ENCODE data around the gene MAFG.

The MAFG gene

DNA sequence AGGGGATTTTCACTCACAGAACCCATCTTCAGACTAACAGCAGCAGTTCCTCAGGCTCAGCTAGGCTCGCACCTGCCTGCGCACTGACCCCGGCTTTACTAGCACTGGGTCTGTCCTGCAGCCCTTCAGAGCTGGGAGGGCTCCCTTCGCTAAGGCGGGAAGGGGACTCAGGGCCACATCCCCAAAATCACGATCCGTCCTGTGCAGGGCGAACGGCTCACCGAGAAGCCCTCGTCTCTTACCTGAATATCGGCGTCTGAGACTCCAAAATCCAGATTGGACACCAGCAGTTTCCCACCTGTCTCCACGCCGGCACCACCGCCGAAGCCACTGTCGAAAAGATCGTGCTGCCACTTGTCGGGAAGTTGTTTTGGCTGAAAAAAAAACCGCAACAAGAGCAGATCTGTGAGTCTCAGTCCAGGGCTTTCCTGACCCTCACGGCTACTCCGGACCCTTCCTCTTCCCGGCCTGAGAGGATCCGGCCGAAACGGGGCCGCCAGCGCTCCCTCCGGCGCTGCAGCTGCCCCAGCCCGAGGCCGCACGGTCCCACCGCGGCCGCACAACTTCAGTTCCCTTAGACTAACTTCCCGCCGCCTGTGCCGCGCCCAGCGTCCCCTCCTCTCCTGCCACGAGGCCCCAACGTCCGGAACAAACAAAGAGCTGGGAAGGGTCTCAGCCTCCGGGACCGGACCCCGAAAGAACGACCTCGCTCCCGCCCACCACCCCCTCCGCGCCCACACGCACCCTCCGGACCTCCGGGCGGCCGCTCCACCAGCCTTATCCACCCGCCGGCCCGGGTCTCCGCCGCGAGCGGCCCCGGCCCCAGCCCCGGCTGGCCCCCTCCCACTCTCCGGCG lies 36.9 kb downstream of the MAFG start:
- H3K27ac ChIP-seq (ENCODE audit: low read depth in 2 of 2, low read length in 2 of 2): peak overlapping the region; percentile 15 to 94
- peaks cover 42 to 47% of the 10 kb centered on the region in 2 donors for H3K36me3 ChIP-seq (ENCODE audit: control insufficient read depth in 2 of 2, insufficient read depth in 2 of 2, low read length in 2 of 2)
- no peaks in the 10 kb centered on the region for H3K27me3 ChIP-seq (ENCODE audit: control insufficient read depth in 2 of 2, insufficient read depth in 2 of 2, low read length in 2 of 2)
- H3K9me3 ChIP-seq (ENCODE audit: control insufficient read depth in 2 of 2, low read length in 2 of 2): no peaks in the 10 kb centered on the region
- H3K9ac ChIP-seq (ENCODE audit: low read depth in 1 of 2, low read length in 2 of 2): peak overlapping the region; percentile 71 to 83
- peaks cover 12 to 13% of the 10 kb centered on the region in 2 donors for H3K4me1 ChIP-seq (ENCODE audit: control insufficient read depth in 2 of 2, insufficient read depth in 2 of 2, low read length in 2 of 2)
- H3K4me3 ChIP-seq (ENCODE audit: low read length in 2 of 2): peak overlapping the region; percentile 75 to 85

DNA sequence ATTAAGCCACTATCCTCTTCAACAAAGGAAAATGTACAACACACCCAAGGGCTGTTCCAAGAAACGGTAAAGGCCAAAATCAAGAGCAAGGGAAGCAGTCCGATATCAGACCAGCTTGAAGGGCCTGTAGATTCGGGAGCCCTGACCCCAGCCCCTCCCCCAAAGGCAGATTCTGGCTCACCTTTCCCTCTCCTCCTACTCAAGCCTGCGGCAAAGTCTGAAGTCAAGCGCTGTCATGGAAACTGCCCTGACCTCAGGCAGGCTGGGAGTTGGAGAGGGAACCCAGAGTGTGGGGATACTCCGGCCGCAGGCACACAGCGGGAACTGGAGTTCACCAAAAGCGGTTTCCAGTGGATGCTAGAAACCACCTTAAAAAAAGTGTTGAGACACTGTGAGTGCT lies 37.9 kb downstream of the MAFG start:
- H3K4me1 ChIP-seq (ENCODE audit: control insufficient read depth in 2 of 2, insufficient read depth in 2 of 2, low read length in 2 of 2): peaks cover 12 to 13% of the 10 kb centered on the region in 2 donors
- H3K9me3 ChIP-seq (ENCODE audit: control insufficient read depth in 2 of 2, low read length in 2 of 2): no peaks in the 10 kb centered on the region
- H3K36me3 ChIP-seq (ENCODE audit: control insufficient read depth in 2 of 2, insufficient read depth in 2 of 2, low read length in 2 of 2): peaks cover 49 to 52% of the 10 kb centered on the region in 2 donors
- no peak overlapping the region for H3K9ac ChIP-seq (ENCODE audit: low read depth in 1 of 2, low read length in 2 of 2)
- no peak overlapping the region for H3K4me3 ChIP-seq (ENCODE audit: low read length in 2 of 2)
- H3K27me3 ChIP-seq (ENCODE audit: control insufficient read depth in 2 of 2, insufficient read depth in 2 of 2, low read length in 2 of 2): no peaks in the 10 kb centered on the region
- no peak overlapping the region for H3K27ac ChIP-seq (ENCODE audit: low read depth in 2 of 2, low read length in 2 of 2)

DNA sequence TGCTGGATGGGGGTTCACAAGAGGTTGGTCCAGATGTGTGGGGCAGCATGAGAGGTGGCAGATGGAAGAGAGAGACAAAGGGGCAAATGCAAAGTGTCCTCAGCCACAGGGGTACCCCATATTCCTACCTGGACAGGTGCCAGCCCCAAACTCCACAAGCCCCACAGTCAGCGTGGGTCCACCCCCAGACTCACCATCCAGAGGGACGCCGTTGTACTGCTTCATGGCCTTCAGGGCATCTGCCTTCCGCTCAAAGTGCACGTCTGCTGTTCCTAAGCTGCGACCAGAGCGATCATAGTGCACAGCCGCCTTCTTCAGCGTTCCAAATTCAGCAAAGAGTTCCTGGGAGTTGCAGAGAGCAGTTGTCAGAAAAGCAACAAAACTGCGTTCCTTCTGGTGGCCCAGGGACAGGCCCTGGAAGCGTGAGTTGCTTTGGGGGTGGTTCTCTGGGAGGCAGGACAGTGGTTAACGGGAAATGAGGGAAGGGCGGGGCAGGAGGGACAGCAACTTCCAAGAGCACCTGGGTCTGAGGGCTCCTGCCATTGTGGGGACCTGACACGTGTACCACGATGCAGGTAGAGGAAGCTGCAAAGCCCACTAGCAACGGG lies 38.4 kb downstream of the MAFG start:
- H3K4me1 ChIP-seq (ENCODE audit: control insufficient read depth in 2 of 2, insufficient read depth in 2 of 2, low read length in 2 of 2): peaks cover 12 to 13% of the 10 kb centered on the region in 2 donors
- H3K36me3 ChIP-seq (ENCODE audit: control insufficient read depth in 2 of 2, insufficient read depth in 2 of 2, low read length in 2 of 2): peaks cover 51 to 52% of the 10 kb centered on the region in 2 donors
- no peak overlapping the region for H3K4me3 ChIP-seq (ENCODE audit: low read length in 2 of 2)
- no peak overlapping the region for H3K27ac ChIP-seq (ENCODE audit: low read depth in 2 of 2, low read length in 2 of 2)
- no peak overlapping the region for H3K9ac ChIP-seq (ENCODE audit: low read depth in 1 of 2, low read length in 2 of 2)
- no peaks in the 10 kb centered on the region for H3K27me3 ChIP-seq (ENCODE audit: control insufficient read depth in 2 of 2, insufficient read depth in 2 of 2, low read length in 2 of 2)
- no peaks in the 10 kb centered on the region for H3K9me3 ChIP-seq (ENCODE audit: control insufficient read depth in 2 of 2, low read length in 2 of 2)

DNA sequence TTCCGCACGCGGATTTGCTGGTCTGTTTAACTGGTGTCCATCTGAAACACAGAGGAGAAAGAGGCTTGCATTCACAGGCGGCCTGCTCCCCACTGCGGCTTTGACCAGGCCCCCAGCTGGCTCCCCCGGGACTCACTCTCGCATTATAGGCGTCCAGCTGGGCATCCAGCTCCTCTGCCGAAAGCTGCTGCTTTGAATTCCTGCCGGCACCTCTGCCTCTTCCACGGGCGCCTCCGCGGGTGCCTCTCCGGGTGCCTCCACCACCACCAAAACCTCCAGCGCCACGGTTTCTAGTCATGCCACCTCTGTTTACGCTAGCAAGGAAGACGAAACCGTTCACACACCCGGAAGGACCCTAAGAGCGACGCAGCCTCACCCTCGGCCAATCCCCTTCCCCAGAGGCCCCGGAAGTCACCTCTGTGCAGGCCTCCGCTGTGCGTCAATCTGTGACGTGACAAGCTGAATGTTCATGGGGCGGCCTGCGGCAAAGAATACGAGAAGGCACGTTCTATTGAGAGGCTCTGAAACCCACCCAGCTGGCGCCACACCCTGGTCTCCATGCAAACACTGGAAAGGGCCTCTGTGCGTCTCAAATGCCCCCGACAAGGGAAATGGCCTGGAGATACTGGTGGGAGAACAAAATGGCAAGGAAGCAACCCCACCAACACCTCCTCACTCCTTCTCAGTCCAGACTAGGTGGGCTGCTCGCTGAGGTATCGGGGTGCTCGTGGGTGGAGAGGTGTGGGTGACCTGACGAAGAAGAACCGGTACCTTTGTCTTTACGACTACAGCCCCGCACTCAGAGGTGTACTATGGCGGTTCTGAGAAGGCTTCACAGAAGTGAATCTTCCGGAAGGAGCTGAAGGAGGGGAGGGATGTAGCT lies 39.2 kb downstream of the MAFG start:
- H3K27me3 ChIP-seq (ENCODE audit: control insufficient read depth in 2 of 2, insufficient read depth in 2 of 2, low read length in 2 of 2): no peaks in the 10 kb centered on the region
- no peaks in the 10 kb centered on the region for H3K9me3 ChIP-seq (ENCODE audit: control insufficient read depth in 2 of 2, low read length in 2 of 2)
- H3K9ac ChIP-seq (ENCODE audit: low read depth in 1 of 2, low read length in 2 of 2): no peak overlapping the region
- H3K36me3 ChIP-seq (ENCODE audit: control insufficient read depth in 2 of 2, insufficient read depth in 2 of 2, low read length in 2 of 2): peaks cover 49 to 52% of the 10 kb centered on the region in 2 donors
- no peak overlapping the region for H3K4me3 ChIP-seq (ENCODE audit: low read length in 2 of 2)
- H3K27ac ChIP-seq (ENCODE audit: low read depth in 2 of 2, low read length in 2 of 2): no peak overlapping the region
- peaks cover 12 to 13% of the 10 kb centered on the region in 2 donors for H3K4me1 ChIP-seq (ENCODE audit: control insufficient read depth in 2 of 2, insufficient read depth in 2 of 2, low read length in 2 of 2)

DNA sequence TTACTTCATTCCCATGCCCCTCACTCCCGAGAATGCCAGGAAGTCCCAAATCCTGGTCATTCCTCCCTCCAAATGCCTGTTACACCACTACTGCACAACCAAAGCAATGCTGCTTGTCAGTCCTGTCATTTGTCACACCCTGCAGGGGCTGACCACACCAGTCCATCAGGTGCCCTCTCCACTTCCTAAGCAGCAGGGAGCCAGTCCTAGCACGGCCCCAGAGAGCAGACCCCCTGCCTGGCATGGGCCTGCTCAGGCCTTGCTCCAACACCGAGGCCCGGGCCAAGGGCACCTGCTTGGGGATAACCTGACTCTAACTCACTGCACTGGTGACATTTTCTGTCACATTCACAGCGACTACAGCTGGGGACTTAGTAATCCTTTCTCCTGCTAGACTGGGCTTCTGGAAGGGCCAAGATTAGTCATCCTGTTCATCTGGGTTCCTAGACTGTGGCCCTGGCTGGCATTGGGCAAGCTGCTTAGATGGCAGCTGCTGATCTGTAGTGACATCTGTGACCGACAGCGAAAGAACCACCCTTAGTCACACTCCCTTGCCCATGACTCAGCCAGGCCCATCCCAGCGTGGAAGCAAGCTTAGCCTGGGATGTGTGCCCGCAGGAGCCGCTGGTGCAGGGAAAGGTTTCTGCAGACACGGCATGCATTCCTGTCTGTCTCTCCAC lies 41.5 kb downstream of the MAFG start:
- Histone ChIP-seq H3K36me3 (ENCODE audit: control insufficient read depth in 2 of 2, insufficient read depth in 2 of 2, low read length in 2 of 2) (peaks cover 52% of the 10 kb centered on the region in 2 donors), H3K27ac (ENCODE audit: low read depth in 2 of 2, low read length in 2 of 2) (no peak overlapping the region), H3K9me3 (ENCODE audit: control insufficient read depth in 2 of 2, low read length in 2 of 2) (no peaks in the 10 kb centered on the region), H3K27me3 (ENCODE audit: control insufficient read depth in 2 of 2, insufficient read depth in 2 of 2, low read length in 2 of 2) (no peaks in the 10 kb centered on the region), H3K9ac (ENCODE audit: low read depth in 1 of 2, low read length in 2 of 2) (no peak overlapping the region), H3K4me3 (ENCODE audit: low read length in 2 of 2) (no peak overlapping the region), H3K4me1 (ENCODE audit: control insufficient read depth in 2 of 2, insufficient read depth in 2 of 2, low read length in 2 of 2) (peaks cover 9 to 12% of the 10 kb centered on the region in 2 donors)

DNA sequence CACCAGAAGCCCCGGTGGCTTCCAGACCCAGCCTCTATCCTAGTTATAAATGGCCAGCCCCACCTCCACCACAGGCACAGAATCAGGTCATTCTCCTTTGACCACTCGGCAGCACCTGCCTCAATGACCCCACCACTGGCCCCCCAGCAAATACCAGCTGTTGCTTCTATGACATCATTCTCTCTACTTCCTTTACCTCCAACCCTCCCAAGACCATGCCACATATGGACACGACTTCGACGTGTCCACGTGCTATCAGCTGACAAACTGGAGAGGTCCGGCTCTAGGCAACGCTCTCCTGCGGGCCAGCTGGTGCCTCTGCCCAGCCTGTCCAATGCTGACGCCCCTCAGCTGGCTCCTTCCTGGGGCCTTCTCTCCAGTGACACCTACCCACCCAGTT lies 42.1 kb downstream of the MAFG start:
- H3K4me3 ChIP-seq (ENCODE audit: low read length in 2 of 2): no peak overlapping the region
- H3K9me3 ChIP-seq (ENCODE audit: control insufficient read depth in 2 of 2, low read length in 2 of 2): no peaks in the 10 kb centered on the region
- H3K27ac ChIP-seq (ENCODE audit: low read depth in 2 of 2, low read length in 2 of 2): no peak overlapping the region
- peaks cover 5 to 8% of the 10 kb centered on the region in 2 donors for H3K4me1 ChIP-seq (ENCODE audit: control insufficient read depth in 2 of 2, insufficient read depth in 2 of 2, low read length in 2 of 2)
- no peaks in the 10 kb centered on the region for H3K27me3 ChIP-seq (ENCODE audit: control insufficient read depth in 2 of 2, insufficient read depth in 2 of 2, low read length in 2 of 2)
- H3K36me3 ChIP-seq (ENCODE audit: control insufficient read depth in 2 of 2, insufficient read depth in 2 of 2, low read length in 2 of 2): peaks cover 52% of the 10 kb centered on the region in 2 donors
- H3K9ac ChIP-seq (ENCODE audit: low read depth in 1 of 2, low read length in 2 of 2): no peak overlapping the region

DNA sequence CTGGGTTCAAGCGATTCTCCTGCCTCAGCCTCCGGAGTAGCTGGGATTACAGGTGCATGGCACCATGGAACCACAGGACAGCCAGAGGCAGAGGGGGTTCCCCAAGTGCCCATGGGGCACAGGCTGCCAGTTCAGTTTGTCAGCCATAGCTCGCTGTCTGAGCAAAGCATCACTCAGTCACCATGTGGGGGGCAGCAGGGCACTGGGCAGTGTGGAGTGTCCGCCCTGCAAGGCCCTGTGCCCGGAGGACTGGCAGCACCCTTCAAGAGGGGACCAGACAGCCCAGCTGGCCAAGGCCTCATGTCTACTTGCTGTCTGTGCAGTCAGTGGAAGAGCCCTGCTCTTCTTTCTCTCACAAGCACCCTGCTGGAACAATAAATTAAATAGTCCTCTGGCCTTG lies 42.6 kb downstream of the MAFG start:
- H3K4me1 ChIP-seq (ENCODE audit: control insufficient read depth in 2 of 2, insufficient read depth in 2 of 2, low read length in 2 of 2): peaks cover under 1 to 4% of the 10 kb centered on the region in 2 donors
- H3K9ac ChIP-seq (ENCODE audit: low read depth in 1 of 2, low read length in 2 of 2): no peak overlapping the region
- H3K27me3 ChIP-seq (ENCODE audit: control insufficient read depth in 2 of 2, insufficient read depth in 2 of 2, low read length in 2 of 2): no peaks in the 10 kb centered on the region
- H3K36me3 ChIP-seq (ENCODE audit: control insufficient read depth in 2 of 2, insufficient read depth in 2 of 2, low read length in 2 of 2): peaks cover 50 to 52% of the 10 kb centered on the region in 2 donors
- no peaks in the 10 kb centered on the region for H3K9me3 ChIP-seq (ENCODE audit: control insufficient read depth in 2 of 2, low read length in 2 of 2)
- H3K27ac ChIP-seq (ENCODE audit: low read depth in 2 of 2, low read length in 2 of 2): no peak overlapping the region
- H3K4me3 ChIP-seq (ENCODE audit: low read length in 2 of 2): no peak overlapping the region

DNA sequence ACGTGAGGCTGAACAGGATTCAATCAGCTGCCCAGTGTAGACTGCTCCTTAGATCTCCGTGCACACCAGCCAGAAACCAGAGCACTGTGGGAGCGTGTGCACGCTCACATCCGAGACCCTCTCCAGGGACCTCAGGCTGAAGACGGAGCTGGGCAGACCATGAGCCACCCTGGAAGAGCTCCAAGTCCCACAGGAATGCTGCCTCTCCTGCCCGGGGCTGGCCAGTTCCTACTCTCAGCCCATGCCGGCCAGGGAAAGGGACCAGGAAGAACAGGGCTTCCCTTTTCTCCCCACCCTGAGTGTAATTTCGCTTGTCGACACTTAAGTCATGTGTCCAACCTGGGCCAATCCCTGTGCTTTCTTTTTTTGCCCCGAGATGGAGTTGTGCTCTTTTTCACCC lies 43.0 kb downstream of the MAFG start:
- no peaks in the 10 kb centered on the region for H3K27me3 ChIP-seq (ENCODE audit: control insufficient read depth in 2 of 2, insufficient read depth in 2 of 2, low read length in 2 of 2)
- no peak overlapping the region for H3K4me3 ChIP-seq (ENCODE audit: low read length in 2 of 2)
- no peak overlapping the region for H3K9ac ChIP-seq (ENCODE audit: low read depth in 1 of 2, low read length in 2 of 2)
- no peaks in the 10 kb centered on the region for H3K4me1 ChIP-seq (ENCODE audit: control insufficient read depth in 2 of 2, insufficient read depth in 2 of 2, low read length in 2 of 2)
- no peak overlapping the region for H3K27ac ChIP-seq (ENCODE audit: low read depth in 2 of 2, low read length in 2 of 2)
- H3K9me3 ChIP-seq (ENCODE audit: control insufficient read depth in 2 of 2, low read length in 2 of 2): no peaks in the 10 kb centered on the region
- H3K36me3 ChIP-seq (ENCODE audit: control insufficient read depth in 2 of 2, insufficient read depth in 2 of 2, low read length in 2 of 2): peaks cover 46 to 51% of the 10 kb centered on the region in 2 donors

DNA sequence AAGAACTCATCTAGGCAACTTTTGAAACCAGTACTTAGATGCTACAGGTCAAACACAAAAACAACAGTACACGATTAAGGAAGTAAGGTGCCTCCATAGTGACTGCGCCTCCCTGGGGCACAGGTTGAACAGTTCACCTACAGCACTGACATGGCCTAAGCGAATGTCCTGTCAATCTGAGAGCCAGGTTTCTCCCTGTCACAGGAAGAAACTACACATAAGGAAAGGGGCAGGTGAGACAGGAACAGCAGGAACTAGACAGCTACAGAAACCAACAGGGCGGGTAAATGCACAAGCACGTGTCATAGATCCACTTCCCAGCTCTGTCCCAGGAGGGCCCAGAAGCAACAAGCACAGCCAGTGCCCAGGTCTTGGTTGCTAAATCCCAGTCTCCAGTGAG lies 48.4 kb downstream of the MAFG start:
- no peaks in the 10 kb centered on the region for H3K4me1 ChIP-seq (ENCODE audit: control insufficient read depth in 2 of 2, insufficient read depth in 2 of 2, low read length in 2 of 2)
- no peaks in the 10 kb centered on the region for H3K9me3 ChIP-seq (ENCODE audit: control insufficient read depth in 2 of 2, low read length in 2 of 2)
- H3K36me3 ChIP-seq (ENCODE audit: control insufficient read depth in 2 of 2, insufficient read depth in 2 of 2, low read length in 2 of 2): peaks cover 3 to 11% of the 10 kb centered on the region in 2 donors
- H3K9ac ChIP-seq (ENCODE audit: low read depth in 1 of 2, low read length in 2 of 2): no peak overlapping the region
- H3K27ac ChIP-seq (ENCODE audit: low read depth in 2 of 2, low read length in 2 of 2): no peak overlapping the region
- H3K4me3 ChIP-seq (ENCODE audit: low read length in 2 of 2): no peak overlapping the region
- H3K27me3 ChIP-seq (ENCODE audit: control insufficient read depth in 2 of 2, insufficient read depth in 2 of 2, low read length in 2 of 2): no peaks in the 10 kb centered on the region
